ENCODE results near the gene MINDY4.

GRCh38 chr7:30859202-30859939 is 88.2 kb downstream of the MINDY4 start:
- no peak for TF ChIP-seq POLR2A (IDR thresholded peaks at IDR 0.05)
- TF ChIP-seq, protein P1, sequence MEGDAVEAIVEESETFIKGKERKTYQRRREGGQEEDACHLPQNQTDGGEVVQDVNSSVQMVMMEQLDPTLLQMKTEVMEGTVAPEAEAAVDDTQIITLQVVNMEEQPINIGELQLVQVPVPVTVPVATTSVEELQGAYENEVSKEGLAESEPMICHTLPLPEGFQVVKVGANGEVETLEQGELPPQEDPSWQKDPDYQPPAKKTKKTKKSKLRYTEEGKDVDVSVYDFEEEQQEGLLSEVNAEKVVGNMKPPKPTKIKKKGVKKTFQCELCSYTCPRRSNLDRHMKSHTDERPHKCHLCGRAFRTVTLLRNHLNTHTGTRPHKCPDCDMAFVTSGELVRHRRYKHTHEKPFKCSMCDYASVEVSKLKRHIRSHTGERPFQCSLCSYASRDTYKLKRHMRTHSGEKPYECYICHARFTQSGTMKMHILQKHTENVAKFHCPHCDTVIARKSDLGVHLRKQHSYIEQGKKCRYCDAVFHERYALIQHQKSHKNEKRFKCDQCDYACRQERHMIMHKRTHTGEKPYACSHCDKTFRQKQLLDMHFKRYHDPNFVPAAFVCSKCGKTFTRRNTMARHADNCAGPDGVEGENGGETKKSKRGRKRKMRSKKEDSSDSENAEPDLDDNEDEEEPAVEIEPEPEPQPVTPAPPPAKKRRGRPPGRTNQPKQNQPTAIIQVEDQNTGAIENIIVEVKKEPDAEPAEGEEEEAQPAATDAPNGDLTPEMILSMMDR (IDR thresholded peaks at IDR 0.05) = no peak

Measured in right lobe of liver (tissue), 4 donors.